ENCODE results near the gene MORN5. TPM values are rescaled to one million over a fixed set of nuclear protein-coding genes. Genes with fewer than 3 reads are reported as not detected.

The MORN5 gene
- total RNA-seq, 4 donors from 2014 or later = 3.8 to 4.0 TPM; not detected in 2

DNA sequence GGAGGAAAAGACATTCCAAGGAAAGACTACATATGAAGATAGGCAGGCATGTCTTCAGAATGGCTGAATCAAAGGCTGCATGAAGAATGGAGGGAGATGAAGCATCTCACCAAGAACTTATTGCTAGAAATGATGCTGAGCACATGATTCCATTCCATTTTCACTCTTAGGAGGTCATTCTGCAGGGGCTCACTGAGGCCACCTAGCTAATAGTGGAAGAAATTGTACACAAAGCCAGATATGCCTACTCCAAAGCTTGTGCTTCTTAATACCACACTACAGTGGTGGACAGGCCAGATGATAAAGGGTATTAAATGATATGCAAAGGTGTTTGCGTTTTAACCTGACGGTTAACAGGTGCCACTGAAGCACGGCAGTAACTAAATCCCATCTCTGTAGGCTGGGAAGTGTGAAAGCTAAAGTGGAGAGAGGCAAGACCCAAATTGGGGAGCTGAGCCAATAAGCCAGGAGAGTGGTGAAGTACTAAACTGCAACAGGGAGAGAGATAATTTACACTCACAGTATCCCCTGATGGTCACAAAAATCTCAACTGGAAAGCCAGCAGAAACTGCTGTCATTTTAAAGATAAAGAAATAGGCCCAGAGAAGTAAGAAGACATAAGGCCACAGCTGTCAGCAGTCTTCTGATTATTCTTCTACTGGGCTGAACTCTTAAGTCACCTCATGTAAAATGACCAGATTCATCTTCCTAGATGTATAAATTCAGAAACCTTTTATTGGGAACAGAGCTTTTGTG, 14.7 kb upstream of the MORN5 start:
- Histone ChIP-seq H3K9me3 (no peaks in the 10 kb centered on the region), H3K4me1 (peaks cover 0 to 8% (median 0%) of the 10 kb centered on the region in 4 donors), H3K27me3 (no peaks in the 10 kb centered on the region), H3K27ac (no peak overlapping the region), H3K4me3 (no peak overlapping the region), H3K36me3 (peaks cover 0 to 63% (median 25%) of the 10 kb centered on the region in 4 donors)
- in situ Hi-C loops (cut with MboI; ENCODE audit: low pct_ligation_motif_present in 1 of 4, low pct_unique_long_range_greater_than_20kb in 1 of 4, low sequenced_read_pairs in 3 of 4) (loop anchor here in 1 of 4 donors (25.0 kb wide), 1 partner anchor 317 kb away; no protein-coding TSS in a partner anchor), intact Hi-C loops (cut with DNase I; ENCODE audit: low total_unique reads) (no loop called here)
- WGBS, 2 donors (ENCODE audit: low coverage in 1 of 2) = 95% methylated on average over 3 of the region's 3 CpGs; no CpG with 5 or more reads in 1 of the 2 donors
- no peak for DNase-seq
- TF ChIP-seq POLR2A (IDR thresholded peaks at IDR 0.05) (no peak), POLR2AphosphoS5 (IDR thresholded peaks at IDR 0.05) (no peak), EP300 (IDR thresholded peaks at IDR 0.05; ENCODE audit: low read depth) (no peak)
- TF ChIP-seq, protein P1, sequence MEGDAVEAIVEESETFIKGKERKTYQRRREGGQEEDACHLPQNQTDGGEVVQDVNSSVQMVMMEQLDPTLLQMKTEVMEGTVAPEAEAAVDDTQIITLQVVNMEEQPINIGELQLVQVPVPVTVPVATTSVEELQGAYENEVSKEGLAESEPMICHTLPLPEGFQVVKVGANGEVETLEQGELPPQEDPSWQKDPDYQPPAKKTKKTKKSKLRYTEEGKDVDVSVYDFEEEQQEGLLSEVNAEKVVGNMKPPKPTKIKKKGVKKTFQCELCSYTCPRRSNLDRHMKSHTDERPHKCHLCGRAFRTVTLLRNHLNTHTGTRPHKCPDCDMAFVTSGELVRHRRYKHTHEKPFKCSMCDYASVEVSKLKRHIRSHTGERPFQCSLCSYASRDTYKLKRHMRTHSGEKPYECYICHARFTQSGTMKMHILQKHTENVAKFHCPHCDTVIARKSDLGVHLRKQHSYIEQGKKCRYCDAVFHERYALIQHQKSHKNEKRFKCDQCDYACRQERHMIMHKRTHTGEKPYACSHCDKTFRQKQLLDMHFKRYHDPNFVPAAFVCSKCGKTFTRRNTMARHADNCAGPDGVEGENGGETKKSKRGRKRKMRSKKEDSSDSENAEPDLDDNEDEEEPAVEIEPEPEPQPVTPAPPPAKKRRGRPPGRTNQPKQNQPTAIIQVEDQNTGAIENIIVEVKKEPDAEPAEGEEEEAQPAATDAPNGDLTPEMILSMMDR (IDR thresholded peaks at IDR 0.05) = no peak

DNA sequence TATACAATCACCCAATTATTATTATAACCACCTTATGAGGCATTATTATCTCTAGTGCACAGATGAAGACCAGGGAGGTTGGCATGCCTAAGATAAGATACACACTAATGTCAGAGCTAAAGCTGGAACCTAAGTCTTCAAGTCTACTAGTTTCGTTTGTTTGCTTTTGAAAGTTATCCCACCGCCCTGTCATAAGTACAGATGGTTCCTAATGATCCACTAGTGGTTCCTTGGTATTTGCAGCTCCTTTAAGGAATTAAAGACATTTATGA, 14.2 kb upstream of the MORN5 start:
- WGBS, 2 donors (ENCODE audit: low coverage in 1 of 2) = 90% methylated on average over 2 of the region's 2 CpGs; no CpG with 5 or more reads in 1 of the 2 donors
- Histone ChIP-seq H3K4me1 (peaks cover 0 to 7% (median 0%) of the 10 kb centered on the region in 4 donors), H3K27me3 (no peaks in the 10 kb centered on the region), H3K36me3 (peaks cover 0 to 66% (median 25%) of the 10 kb centered on the region in 4 donors), H3K4me3 (no peak overlapping the region), H3K9me3 (no peaks in the 10 kb centered on the region), H3K27ac (no peak overlapping the region)
- intact Hi-C loops (cut with DNase I; ENCODE audit: low total_unique reads) (no loop called here), in situ Hi-C loops (cut with MboI; ENCODE audit: low pct_ligation_motif_present in 1 of 4, low pct_unique_long_range_greater_than_20kb in 1 of 4, low sequenced_read_pairs in 3 of 4) (loop anchor here in 1 of 4 donors (25.0 kb wide), 1 partner anchor 317 kb away; no protein-coding TSS in a partner anchor)
- no peak for DNase-seq
- TF ChIP-seq, protein P1 (IDR thresholded peaks at IDR 0.05) = no peak
- TF ChIP-seq EP300 (IDR thresholded peaks at IDR 0.05; ENCODE audit: low read depth) (no peak), POLR2A (IDR thresholded peaks at IDR 0.05) (no peak), POLR2AphosphoS5 (IDR thresholded peaks at IDR 0.05) (no peak)

DNA sequence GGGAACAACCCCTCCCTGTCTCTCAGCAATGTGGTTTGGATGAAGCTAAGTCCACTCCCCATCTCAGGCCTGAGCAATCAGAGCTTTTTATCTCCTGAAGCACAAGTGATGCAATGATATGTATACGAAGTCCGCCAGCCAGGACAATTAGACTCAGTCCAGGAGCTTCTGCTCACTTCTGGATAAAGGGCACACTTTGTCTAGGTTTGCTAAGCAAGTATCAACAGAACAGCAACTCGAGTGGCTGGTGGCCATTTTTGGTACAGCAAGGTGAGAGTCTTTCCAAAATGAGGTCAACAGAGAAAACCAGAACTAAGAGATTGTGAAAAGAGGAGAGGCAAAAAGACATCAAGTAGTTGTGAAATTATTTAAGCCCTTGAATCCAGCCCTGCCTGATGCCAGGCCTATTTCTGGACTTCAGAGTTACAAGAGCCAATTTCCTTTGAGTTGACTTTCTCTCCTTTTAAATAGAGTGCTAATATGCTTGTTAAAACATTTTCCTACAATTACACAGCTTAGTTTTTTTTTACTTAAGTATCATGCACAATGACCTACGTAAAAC, 8.4 kb upstream of the MORN5 start:
- H3K4me3 ChIP-seq = no peak overlapping the region
- in situ Hi-C loops (cut with MboI; ENCODE audit: low pct_ligation_motif_present in 1 of 4, low pct_unique_long_range_greater_than_20kb in 1 of 4, low sequenced_read_pairs in 3 of 4) = no loop called here
- no peak overlapping the region for H3K27ac ChIP-seq
- DNase-seq = no peak
- H3K9me3 ChIP-seq = no peaks in the 10 kb centered on the region
- no peaks in the 10 kb centered on the region for H3K27me3 ChIP-seq
- 83 to 88% methylated on average over 2 to 4 of the region's 4 CpGs for WGBS, 2 donors (ENCODE audit: low coverage in 1 of 2)
- no peaks in the 10 kb centered on the region for H3K4me1 ChIP-seq
- TF ChIP-seq EP300 (IDR thresholded peaks at IDR 0.05; ENCODE audit: low read depth) (no peak), POLR2A (IDR thresholded peaks at IDR 0.05) (no peak), POLR2AphosphoS5 (IDR thresholded peaks at IDR 0.05) (no peak)
- TF ChIP-seq, protein P1 (IDR thresholded peaks at IDR 0.05) = no peak
- H3K36me3 ChIP-seq = peaks cover 0 to 32% (median 12%) of the 10 kb centered on the region in 4 donors
- intact Hi-C loops (cut with DNase I; ENCODE audit: low total_unique reads) = no loop called here

DNA sequence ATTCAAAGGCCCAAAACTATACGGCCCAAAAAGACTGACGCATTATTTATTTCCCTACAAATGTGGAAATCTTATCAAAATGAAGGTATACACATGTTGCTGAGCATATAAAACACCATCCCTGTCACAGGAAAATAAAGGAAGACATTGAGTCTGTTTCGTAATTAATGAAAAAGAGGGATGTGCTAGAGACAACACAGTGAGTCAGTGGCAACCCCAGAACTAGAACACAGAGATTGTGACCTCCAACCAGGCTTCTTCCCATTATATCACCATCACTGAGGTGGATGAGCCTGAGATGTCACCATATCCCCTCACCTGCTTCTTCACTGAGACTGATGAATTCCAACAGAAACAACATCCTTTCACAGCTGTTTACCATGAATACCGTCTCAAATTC, 3.9 kb upstream of the MORN5 start:
- no peak overlapping the region for H3K27ac ChIP-seq
- DNase-seq = no peak
- no peaks in the 10 kb centered on the region for H3K27me3 ChIP-seq
- no peak overlapping the region for H3K4me3 ChIP-seq
- intact Hi-C loops (cut with DNase I; ENCODE audit: low total_unique reads) (no loop called here), in situ Hi-C loops (cut with MboI; ENCODE audit: low pct_ligation_motif_present in 1 of 4, low pct_unique_long_range_greater_than_20kb in 1 of 4, low sequenced_read_pairs in 3 of 4) (no loop called here)
- H3K9me3 ChIP-seq = no peaks in the 10 kb centered on the region
- WGBS, 2 donors (ENCODE audit: low coverage in 1 of 2) = 78 to 89% methylated on average over 3 to 4 of the region's 4 CpGs
- H3K36me3 ChIP-seq = peaks cover 0 to 4% (median 0%) of the 10 kb centered on the region in 4 donors
- TF ChIP-seq POLR2AphosphoS5 (IDR thresholded peaks at IDR 0.05) = no peak
- TF ChIP-seq, protein P1 (IDR thresholded peaks at IDR 0.05) = no peak
- TF ChIP-seq POLR2A (IDR thresholded peaks at IDR 0.05) = no peak
- no peak for TF ChIP-seq EP300 (IDR thresholded peaks at IDR 0.05; ENCODE audit: low read depth)
- peaks cover 8 to 22% (median 16%) of the 10 kb centered on the region in 4 donors for H3K4me1 ChIP-seq

Data from transverse colon (tissue), 4 donors.